ENCODE results near the gene CYB5R4. TPM values are rescaled to one million over a fixed set of nuclear protein-coding genes. Genes with fewer than 3 reads are reported as not detected.

Gene CYB5R4
- total RNA-seq, 2 experiments from 2014 or later, result 29.2 to 30.8 TPM

DNA sequence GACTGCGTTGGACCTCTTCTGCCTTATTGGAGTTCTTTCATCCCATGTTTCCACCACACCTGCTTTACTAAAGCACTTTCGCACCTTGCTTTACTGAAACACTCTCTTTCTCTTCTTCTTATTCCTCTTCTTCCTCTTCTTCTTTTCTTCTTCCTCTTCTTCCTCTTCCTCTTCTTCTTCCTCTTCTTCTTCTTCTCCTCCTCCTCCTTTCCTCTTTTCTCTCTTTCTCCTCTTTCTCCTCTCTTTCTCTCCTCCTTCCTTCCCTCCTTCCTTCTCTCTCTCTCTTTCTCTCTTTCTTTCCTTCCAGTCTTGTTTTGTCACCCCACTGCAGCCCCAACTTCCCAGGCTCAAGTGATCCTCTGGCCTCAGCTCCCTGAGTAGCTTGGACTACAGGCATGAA is 10.4 kb upstream of the CYB5R4 start:
- ChIA-PET POLR2A (no interaction called here), CTCF (no interaction called here)
- Mint-ChIP-seq H3K36me3 (ENCODE audit: low read depth) (no peaks in the 10 kb centered on the region), H3K4me3 (no peak overlapping the region), H3K9me3 (ENCODE audit: insufficient read depth) (no peaks in the 10 kb centered on the region), H3K27ac (no peak overlapping the region), H3K4me1 (ENCODE audit: low read depth) (peaks cover 7% of the 10 kb centered on the region), H3K27me3 (ENCODE audit: low read depth) (peaks cover 42% of the 10 kb centered on the region)
- no peak for ATAC-seq
- DNase-seq, result no peak

DNA sequence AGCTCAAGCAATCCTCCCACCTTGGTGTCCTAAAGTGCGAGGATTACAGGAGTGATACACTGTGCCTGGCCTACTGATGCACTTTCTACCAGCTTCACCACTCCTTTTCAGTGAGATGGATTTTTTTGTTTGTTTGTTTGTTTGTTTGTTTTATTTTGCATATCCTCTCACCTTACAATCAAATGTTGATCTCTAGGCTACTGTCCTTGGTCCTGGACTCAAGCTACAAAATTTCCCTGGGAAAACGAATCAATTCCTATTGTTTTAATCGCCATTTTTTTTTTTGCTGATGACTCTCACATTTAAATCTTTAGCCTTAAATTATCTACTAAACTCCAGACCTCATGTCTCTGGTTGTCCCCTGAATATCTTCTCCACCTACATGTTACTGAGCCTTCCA is 9.9 kb upstream of the CYB5R4 start:
- Mint-ChIP-seq H3K9me3 (ENCODE audit: insufficient read depth) (no peaks in the 10 kb centered on the region), H3K36me3 (ENCODE audit: low read depth) (no peaks in the 10 kb centered on the region), H3K27ac (no peak overlapping the region), H3K27me3 (ENCODE audit: low read depth) (peaks cover 47% of the 10 kb centered on the region), H3K4me3 (no peak overlapping the region), H3K4me1 (ENCODE audit: low read depth) (peaks cover 9% of the 10 kb centered on the region)
- POLR2A ChIA-PET, result no interaction called here
- CTCF ChIA-PET, result no interaction called here
- DNase-seq (no peak), ATAC-seq (no peak)

- Mint-ChIP-seq H3K27me3 (ENCODE audit: low read depth) (peaks cover 58% of the 10 kb centered on the region), H3K4me1 (ENCODE audit: low read depth) (peaks cover 9% of the 10 kb centered on the region), H3K4me3 (peak overlapping the region; percentile 41), H3K36me3 (ENCODE audit: low read depth) (no peaks in the 10 kb centered on the region), H3K27ac (no peak overlapping the region), H3K9me3 (ENCODE audit: insufficient read depth) (no peaks in the 10 kb centered on the region)
- DNase-seq (no peak), ATAC-seq (no peak)
- POLR2A ChIA-PET, result no interaction called here
- CTCF ChIA-PET, result no interaction called here
These were observed 6.8 kb upstream of the CYB5R4 start for GRCh38 chr6:83852528-83853177.

DNA sequence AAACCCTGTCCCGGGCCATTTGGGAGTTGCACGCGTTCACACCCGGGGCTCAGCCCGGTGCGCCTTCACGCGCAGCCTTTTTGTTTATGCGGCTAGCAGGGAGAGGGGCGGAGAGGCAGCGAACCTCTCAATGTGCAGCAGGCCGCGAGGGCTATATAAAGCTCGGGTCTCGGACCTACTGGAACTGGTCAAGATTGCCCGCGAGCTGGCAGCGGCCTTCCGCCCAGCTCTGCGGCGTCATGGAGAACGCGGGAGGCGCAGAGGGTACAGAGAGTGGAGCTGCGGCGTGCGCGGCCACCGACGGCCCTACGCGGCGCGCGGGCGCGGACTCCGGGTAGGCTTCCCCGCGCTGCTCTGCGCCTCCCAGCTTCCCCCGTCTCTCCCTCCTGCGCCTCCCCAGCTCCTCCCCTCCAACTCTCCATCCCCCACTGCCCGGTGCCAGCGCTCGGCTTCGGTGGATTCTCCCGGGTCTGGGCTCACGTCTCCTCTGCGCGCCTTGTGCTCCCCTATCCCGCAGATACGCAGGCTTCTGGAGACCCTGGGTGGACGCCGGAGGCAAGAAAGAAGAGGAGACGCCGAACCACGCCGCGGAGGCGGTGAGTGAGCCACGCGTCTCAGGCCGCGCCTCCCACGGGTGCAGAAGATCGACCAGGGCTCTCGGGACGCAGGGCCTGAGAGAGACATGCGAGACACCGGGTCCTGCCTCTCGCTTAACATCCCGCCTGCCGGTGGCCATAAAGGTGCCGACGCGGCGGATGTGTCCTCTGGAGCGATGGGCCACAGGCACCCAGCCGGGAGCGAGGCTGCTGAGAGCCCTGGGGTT is 6.1 kb upstream of the CYB5R4 start, which contains the start of gene RIPPLY2:
TSS of gene RIPPLY2 (plus strand) at position 183 of the 823 bp plus-strand sequence. CDS start at position 240, 57 bp downstream.
- ChIA-PET CTCF (no interaction called here), POLR2A (no interaction called here)
- peak; percentile 65 for ATAC-seq
- no peak within 1 kb of the TSS for H3K27ac Mint-ChIP-seq
- H3K9me3 Mint-ChIP-seq (ENCODE audit: insufficient read depth), result no peaks in the 10 kb centered on the region
- peaks cover 60% of the 10 kb centered on the region for H3K27me3 Mint-ChIP-seq (ENCODE audit: low read depth)
- DNase-seq, result no peak
- peak within 1 kb of the TSS; percentile 41 for H3K4me3 Mint-ChIP-seq
- H3K4me1 Mint-ChIP-seq (ENCODE audit: low read depth), result peaks cover 9% of the 10 kb centered on the region
- H3K36me3 Mint-ChIP-seq (ENCODE audit: low read depth), result no peaks in the 10 kb centered on the region

DNA sequence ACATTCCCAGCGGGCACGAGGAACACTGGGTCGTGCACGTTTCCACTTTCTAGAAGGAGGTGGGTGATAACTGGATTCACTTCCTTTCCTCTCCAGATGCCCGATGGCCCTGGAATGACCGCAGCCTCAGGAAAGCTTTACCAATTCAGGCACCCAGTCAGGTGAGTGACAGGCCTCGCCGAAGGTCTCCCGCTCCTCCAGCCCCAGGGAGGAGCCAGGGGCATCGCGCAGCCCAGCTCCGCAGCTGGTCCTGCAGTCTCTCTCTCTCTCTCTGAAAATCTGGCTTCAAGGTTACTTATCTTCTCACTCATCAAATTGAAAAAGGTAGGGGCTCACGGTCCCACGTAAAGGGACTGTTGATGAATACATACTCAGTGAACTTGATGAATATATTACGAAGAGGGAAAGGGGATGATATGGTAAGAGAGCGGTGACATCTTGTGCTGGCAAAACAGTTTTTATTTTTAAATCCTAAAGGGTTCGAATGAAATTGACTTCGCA is 5.4 kb upstream of the CYB5R4 start:
- peaks cover 14% of the 10 kb centered on the region for H3K4me1 Mint-ChIP-seq (ENCODE audit: low read depth)
- ATAC-seq, result no peak
- no peaks in the 10 kb centered on the region for H3K9me3 Mint-ChIP-seq (ENCODE audit: insufficient read depth)
- H3K27me3 Mint-ChIP-seq (ENCODE audit: low read depth), result peaks cover 53% of the 10 kb centered on the region
- CTCF ChIA-PET, result no interaction called here
- DNase-seq, result no peak
- POLR2A ChIA-PET, result no interaction called here
- no peak overlapping the region for H3K27ac Mint-ChIP-seq
- peak overlapping the region; percentile 34 for H3K4me3 Mint-ChIP-seq
- no peaks in the 10 kb centered on the region for H3K36me3 Mint-ChIP-seq (ENCODE audit: low read depth)

DNA sequence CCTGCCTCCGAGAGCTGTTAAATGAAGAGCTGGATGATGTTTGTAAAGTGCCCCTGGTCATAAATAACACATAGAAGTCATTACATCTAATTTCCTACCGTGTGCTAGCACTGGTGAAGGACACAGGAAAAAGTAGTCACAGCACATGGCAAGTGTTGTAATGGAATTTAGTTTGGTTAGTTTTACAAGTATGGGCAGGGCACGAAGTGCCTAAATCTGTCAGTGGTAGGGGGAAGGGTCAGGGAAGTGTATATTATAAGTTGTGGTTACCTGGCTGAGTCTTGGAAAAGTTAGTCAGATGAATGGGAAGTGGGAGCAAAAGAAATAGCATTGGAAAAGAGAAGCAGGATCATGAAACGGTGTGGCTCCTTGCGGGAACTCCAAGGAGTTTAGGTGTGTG is 4.7 kb upstream of the CYB5R4 start:
- DNase-seq (no peak), ATAC-seq (no peak)
- Mint-ChIP-seq H3K27me3 (ENCODE audit: low read depth) (peaks cover 48% of the 10 kb centered on the region), H3K4me3 (no peak overlapping the region), H3K27ac (no peak overlapping the region), H3K9me3 (ENCODE audit: insufficient read depth) (no peaks in the 10 kb centered on the region), H3K36me3 (ENCODE audit: low read depth) (no peaks in the 10 kb centered on the region), H3K4me1 (ENCODE audit: low read depth) (peaks cover 17% of the 10 kb centered on the region)
- POLR2A ChIA-PET, result no interaction called here
- CTCF ChIA-PET, result no interaction called here

- Mint-ChIP-seq H3K4me3 (peak overlapping the region; percentile 99), H3K36me3 (ENCODE audit: low read depth) (peaks cover 12% of the 10 kb centered on the region), H3K9me3 (ENCODE audit: insufficient read depth) (no peaks in the 10 kb centered on the region), H3K27me3 (ENCODE audit: low read depth) (peaks cover 6% of the 10 kb centered on the region), H3K27ac (peak overlapping the region; percentile 92), H3K4me1 (ENCODE audit: low read depth) (peaks cover 23% of the 10 kb centered on the region)
- POLR2A ChIA-PET, result interaction anchor here (0.5 to 1.4 kb wide), 3 partner anchors 366 to 1590 kb away, joined by 3 read pairs; partner anchors contain the start of gene NT5E
- no peak for DNase-seq
- CTCF ChIA-PET, result interaction anchor here (1.2 to 2.2 kb wide), 3 partner anchors 9 to 367 kb away, joined by 3 to 16 read pairs (median 3); partner anchors contain the start of gene CEP162
- ATAC-seq, result no peak
These were observed 868 bp downstream of the CYB5R4 start for GRCh38 chr6:83860359-83860755.

DNA sequence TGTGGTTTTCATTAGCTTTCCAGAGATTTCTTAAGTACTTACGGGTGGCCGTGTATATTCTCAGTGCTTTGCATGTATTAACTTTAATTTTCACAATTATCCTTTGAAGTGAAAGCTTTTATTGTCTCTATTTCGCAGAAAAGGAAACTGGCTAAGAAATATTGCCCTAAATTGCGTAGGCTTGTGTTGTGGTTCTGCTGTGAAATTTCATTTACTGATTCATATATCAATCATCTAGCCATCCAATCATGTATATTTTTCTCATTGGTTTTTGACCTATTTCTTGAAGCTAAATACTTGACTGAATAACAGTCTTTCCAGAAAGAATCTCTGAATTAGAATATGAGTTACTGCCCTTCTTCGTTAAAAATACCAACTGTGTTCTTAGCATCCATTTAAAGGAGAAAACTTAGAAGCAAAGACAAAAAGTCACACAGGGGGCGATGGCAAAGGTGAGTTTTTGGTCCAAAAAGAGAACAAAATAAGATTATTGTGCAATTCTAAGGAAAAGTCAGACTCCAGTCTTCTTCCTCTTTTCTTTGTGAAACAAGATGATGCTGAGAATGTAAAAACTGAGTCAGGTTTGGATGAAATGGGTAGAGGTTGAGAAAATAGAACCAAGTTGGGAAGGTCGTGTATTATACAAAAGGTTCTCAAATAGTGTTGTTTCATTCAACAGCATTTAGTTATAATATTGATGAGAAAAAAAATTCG is 1.4 kb downstream of the CYB5R4 start:
- ATAC-seq (no peak), DNase-seq (no peak)
- ChIA-PET POLR2A (interaction anchor here (1.4 kb wide), 1 partner anchor 365 kb away, joined by 3 read pairs; no protein-coding TSS in a partner anchor), CTCF (interaction anchor here (2.2 kb wide), 1 partner anchor 367 kb away, joined by 16 read pairs; the partner anchor contains the start of gene CEP162)
- Mint-ChIP-seq H3K27ac (no peak overlapping the region), H3K4me1 (ENCODE audit: low read depth) (peaks cover 23% of the 10 kb centered on the region), H3K9me3 (ENCODE audit: insufficient read depth) (no peaks in the 10 kb centered on the region), H3K36me3 (ENCODE audit: low read depth) (peaks cover 18% of the 10 kb centered on the region), H3K4me3 (peak overlapping the region; percentile 99), H3K27me3 (ENCODE audit: low read depth) (peaks cover 3% of the 10 kb centered on the region)

- peaks cover 2% of the 10 kb centered on the region for H3K27me3 Mint-ChIP-seq (ENCODE audit: low read depth)
- H3K36me3 Mint-ChIP-seq (ENCODE audit: low read depth), result peaks cover 37% of the 10 kb centered on the region
- ATAC-seq (no peak), DNase-seq (no peak)
- CTCF ChIA-PET, result no interaction called here
- no peak overlapping the region for H3K27ac Mint-ChIP-seq
- POLR2A ChIA-PET, result no interaction called here
- H3K4me1 Mint-ChIP-seq (ENCODE audit: low read depth), result peaks cover 23% of the 10 kb centered on the region
- H3K9me3 Mint-ChIP-seq (ENCODE audit: insufficient read depth), result peaks cover 8% of the 10 kb centered on the region
- H3K4me3 Mint-ChIP-seq, result no peak overlapping the region
These were observed 3.4 kb downstream of the CYB5R4 start for GRCh38 chr6:83862776-83863471.

- ATAC-seq (no peak), DNase-seq (no peak)
- H3K9me3 Mint-ChIP-seq (ENCODE audit: insufficient read depth), result peaks cover 10% of the 10 kb centered on the region
- CTCF ChIA-PET, result no interaction called here
- no peaks in the 10 kb centered on the region for H3K27me3 Mint-ChIP-seq (ENCODE audit: low read depth)
- POLR2A ChIA-PET, result no interaction called here
- peaks cover 58% of the 10 kb centered on the region for H3K36me3 Mint-ChIP-seq (ENCODE audit: low read depth)
- no peak overlapping the region for H3K27ac Mint-ChIP-seq
- H3K4me1 Mint-ChIP-seq (ENCODE audit: low read depth), result no peaks in the 10 kb centered on the region
- H3K4me3 Mint-ChIP-seq, result no peak overlapping the region
These were observed 7.6 kb downstream of the CYB5R4 start for GRCh38 chr6:83867043-83867442.

GRCh38 chr6:83867527-83868161 is 8.2 kb downstream of the CYB5R4 start:
- POLR2A ChIA-PET, result no interaction called here
- Mint-ChIP-seq H3K9me3 (ENCODE audit: insufficient read depth) (peaks cover 10% of the 10 kb centered on the region), H3K4me3 (no peak overlapping the region), H3K36me3 (ENCODE audit: low read depth) (peaks cover 58% of the 10 kb centered on the region), H3K4me1 (ENCODE audit: low read depth) (peaks cover 1% of the 10 kb centered on the region), H3K27me3 (ENCODE audit: low read depth) (no peaks in the 10 kb centered on the region), H3K27ac (no peak overlapping the region)
- CTCF ChIA-PET, result no interaction called here
- ATAC-seq (no peak), DNase-seq (peak; percentile 24)

Data from activated CD8-positive, alpha-beta T cell treated with anti-CD3 and anti-CD28 coated beads, Interleukin-2, amount 10 ng/mL, durations not matched to agents 7 days and 5 days (primary cell).